GM19468 (cell line): ENCODE data around the gene NCOA3.

Experiments
- ATAC-seq: cut with Tn5 transposase; IDR thresholded peaks from one replicate; pipeline ENCODE4 v1.9.1; 2021; ENCODE audit warnings: mild to moderate bottlenecking, moderate library complexity, moderate number of reproducible peaks; ENCODE audit not compliant: unreplicated experiment; ENCODE audit errors: extremely low read depth

Gene NCOA3

DNA sequence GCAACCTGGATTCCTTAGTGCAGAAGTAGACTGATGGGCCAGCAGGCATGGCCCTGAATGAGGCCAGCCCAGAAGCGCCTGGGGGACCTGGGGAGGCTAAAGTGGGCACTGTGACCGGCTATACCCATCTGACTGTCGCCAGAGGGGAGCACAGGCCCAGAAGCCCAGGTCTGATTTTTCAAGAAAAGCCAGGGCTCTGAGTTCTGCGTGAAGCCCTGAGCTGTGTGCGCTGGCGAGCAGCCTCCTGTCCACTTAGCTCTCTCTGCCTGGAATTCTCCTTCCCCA lies 171.9 kb downstream of the NCOA3 start:
- ATAC-seq = no peak

DNA sequence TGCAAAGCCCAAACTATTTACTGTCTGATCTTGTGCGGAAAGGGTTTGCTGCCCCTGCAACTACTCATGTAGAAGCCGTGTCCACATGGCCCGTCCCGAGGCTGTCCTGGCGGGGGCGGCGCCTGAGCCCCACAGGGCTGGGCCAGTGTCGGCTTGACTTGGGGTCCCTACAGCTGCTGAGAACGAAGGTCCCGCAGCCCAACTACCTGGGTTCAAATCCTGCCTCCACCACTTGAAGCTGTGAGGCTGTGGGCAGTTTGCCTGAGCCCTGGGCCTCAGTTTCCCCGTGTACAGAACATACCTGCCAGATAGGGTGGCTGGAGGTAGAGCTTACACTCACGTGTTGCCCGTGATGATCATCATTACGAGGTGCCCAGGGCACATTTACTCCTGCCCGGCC lies 172.5 kb downstream of the NCOA3 start:
- no peak for ATAC-seq

GRCh38 chr20:47674686-47675085 lies 173.0 kb downstream of the NCOA3 start:
- no peak for ATAC-seq

DNA sequence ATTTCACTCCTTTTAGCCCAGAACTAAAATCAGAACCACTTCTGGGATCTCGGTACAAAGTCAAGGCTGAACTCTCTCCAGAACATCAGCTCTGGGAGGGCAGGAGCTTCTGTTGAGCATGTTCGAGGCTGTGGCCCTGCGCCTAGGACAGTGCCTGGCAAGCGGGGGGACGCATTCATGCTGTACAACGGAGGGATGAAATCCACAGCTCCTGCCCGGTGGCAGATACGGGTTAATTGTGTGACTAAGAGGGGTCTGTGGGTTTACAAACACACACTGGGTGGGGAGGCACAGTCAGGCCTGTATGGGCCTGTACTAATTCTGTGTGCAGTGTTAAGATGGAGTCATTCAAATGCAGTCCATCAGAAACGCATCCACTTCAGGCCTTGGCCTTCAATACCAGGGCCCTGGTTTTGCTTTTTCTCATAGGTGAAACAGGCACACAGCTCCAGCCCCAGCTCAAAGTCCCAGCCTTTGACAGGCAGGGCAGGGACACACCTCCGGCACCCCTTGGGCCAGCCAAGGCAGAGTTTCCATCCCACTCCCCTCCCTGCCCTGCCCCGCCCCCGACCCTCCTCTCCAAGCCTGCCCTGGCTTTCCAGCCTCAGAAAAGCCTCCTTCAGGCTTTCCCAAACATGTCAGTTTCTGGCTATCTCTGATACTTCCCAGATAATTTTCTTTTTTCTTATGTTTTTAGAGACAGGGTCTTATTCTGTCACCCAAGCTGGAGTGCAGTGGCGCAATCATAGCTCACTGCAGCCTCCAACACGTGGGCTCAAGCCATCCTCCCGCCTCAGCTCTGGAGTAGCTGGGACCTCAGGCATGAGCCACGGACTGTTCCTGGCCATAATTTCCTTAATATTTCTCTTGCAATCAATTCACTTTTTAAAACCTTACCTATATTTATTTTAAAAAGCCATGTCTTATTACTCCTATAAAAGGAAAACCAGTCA lies 173.8 kb downstream of the NCOA3 start:
- ATAC-seq = no peak

DNA sequence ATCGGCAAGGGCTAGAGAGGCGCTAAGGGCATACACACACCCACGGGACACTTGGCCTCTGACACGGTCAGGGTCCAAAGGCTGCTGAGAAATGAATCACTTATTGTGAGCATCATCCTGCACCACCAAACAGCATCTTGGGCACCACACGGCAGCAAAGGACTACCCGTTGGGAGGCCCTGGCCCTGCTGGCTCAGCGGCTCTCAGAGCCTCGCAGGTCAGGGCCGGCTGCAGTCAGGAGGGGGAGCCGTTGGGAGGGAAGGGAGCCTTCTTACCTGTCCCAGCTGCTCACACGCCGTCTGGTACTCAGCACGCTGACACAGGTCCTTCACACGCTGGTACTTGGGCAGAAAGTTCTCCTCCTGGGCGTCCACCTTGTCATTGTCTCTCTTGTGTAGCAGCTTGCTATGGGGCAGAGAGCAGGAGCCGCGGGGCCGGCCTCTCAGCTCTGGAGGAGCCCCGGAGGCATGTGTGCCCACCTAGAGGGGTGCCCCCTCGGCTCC lies 174.6 kb downstream of the NCOA3 start:
- no peak for ATAC-seq

DNA sequence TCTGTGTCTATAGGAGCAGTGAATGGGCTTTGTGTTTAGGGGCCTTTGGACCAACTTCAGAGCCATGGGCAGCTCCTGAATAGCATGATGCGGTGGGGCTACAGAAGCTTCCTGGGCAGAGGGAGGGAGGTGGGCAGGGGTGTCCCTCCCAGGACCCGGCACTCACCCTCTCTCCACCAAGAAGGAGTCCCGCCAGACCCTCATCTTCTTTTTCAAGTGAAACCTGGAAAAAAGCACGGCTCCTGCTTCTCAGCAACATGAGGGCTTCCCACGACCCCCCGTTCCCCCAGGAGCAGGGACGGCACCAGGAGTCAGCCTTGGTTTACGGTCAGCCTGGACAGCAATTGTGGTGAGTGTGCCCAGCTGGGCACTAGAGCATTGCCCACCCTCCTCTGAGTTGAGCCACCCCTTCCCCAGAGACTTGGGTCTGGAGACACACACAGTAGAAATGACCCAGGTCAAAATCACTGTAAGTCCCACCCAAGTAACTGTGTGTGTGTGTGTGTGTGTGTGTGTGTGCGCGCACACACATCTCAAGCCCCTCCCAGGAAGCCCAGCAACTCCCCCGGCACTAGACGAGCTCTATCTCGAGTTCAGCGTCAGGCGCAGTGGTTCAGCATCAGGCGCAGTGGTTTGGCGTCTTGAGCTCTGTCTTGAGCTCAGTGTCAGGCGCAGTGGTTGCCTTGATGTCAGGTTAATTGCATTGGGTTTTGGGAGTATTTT lies 175.4 kb downstream of the NCOA3 start:
- ATAC-seq = no peak

DNA sequence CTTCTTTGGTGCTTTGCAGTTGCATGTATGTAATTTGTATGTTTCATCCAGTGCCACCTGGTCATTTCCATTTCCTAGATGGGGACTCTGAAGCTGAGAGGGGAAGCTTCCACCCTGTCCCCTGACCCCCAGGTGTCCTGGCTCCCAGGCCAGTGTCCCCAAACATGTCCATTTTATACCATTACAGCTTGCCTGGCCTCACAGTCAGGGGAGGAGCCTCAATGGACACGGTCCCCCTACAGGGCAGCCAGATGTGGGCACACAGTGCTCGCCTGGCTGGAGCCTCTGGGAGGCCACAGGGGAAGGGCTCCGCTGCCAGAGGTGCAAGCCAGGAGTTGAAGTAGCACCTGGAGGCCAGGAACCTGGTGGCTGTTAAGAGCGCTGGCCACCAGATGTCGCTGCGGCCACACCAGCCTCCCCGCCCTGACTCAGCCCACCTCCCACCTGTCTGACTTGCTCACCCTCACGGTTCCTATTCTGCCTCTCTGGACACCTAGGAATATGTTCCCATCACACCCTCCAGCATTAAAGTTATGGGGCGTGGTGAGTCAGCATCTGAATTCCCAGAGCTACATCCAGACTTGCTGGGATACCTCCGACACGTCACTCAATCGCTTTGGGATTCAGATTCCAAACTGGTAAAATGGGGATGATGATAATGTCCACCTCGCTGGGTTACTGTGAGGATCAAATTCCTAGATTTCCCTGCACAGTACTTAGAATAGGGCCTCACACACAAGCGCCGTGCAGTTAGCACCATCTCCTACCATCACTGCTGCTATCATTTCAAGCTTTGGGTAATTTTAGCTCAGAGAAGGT lies 176.2 kb downstream of the NCOA3 start:
- ATAC-seq = no peak

DNA sequence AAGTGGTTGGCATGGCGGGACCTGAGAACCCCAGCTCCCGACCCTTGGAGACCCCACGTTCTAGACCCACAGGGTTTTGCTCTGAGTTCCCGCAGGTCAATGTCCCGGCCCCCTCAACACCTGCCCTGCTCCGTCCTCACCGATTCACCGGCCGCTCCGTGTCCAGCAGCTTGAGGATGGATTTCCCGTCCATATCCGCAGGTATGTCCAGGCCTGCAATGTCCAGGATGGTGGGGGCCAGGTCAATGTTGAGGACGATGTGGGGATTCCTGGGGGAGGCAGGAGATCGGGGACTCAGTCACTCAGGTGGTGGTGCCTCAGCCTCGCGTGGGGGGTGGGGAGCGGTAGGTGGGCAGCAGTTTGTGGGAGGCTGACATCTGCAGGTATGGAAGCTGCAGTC lies 176.8 kb downstream of the NCOA3 start:
- no peak for ATAC-seq

DNA sequence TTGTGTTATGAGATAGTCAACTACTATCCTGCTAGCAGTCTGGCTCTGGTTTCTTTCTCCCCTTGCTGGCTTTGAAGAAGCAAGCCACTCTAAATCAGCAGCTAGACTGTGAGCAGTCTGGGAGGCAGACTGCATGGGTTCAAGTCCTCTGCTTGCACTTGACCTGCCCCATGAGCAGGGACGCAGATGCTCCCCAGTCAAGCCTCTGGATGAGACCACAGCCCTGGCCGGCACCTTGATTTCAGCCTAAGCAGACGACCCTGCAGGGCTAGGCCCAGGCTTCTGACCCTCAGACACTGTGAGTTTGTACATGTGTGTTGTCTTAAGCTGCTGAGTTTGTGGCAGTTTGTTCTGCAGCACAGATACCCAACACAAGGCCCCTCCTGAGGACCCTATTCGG lies 177.8 kb downstream of the NCOA3 start:
- ATAC-seq = no peak

DNA sequence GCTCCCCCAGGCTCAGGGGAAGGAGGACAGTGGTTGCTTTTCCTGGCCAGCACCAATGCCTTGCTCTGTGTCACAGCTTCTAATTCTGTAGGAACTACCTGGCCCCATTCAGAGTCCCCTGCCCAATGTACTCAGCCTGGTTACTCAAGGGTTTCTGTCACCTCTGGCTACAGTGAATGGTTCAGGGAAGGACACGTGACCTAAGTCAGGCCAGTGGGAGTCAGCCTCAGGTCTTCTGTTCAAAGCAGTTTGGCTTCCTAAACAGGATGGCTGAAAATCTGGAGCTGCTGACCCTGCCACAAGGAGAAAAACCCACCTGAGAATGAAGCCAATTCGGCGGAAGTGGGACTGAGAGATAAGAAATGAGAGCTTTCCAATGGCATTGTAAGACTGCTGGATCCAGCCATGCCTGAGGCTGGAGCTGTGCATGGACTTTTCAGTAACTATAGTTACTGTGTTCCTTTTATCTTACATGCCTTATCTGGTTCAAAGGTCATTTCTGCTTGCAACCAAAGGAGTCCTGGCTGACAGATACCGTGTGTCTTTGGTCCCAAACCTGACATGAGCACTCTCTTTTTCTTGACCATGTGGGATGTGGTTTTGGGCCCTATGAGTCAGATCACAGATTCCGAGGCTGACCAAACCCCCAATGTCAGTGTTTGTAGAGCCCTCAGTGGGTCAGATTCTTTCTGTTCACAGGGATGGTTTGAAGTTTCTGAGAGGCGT lies 179.3 kb downstream of the NCOA3 start:
- ATAC-seq = no peak

DNA sequence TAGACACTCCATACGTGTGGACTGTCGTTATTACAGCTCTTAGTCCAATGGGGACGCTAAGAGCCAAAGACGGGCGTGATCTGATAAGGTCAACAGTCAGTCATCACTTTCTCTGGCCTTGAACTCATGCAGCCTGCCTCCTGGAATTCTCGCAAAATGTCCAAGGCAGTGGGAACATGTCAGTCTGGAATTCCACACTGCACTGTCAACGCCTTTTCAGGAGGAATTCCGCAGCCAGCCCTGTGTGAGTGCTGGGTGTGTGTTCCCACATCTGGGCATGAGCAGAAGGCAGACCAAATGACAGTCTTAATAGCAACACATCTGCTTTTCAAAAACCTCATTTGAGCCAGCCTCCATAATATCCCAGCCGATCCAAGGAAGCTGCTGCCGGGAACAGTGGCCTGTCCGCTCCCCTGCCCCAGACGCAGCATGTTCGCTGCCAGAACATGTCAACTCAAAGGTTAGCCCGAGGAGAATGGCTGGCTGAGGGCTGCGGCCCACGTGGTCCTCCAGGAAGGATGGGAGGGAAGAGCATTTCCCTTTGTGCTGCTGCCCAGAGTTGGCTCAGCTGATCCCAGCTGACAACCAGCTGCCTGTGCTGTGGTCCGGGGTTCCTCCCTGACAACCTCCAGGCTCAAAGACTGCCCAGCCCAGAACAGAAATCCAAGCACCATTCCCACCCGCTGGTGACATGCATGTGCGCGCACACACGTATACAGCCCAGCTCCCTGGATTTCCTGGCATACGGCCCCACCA lies 180.5 kb downstream of the NCOA3 start:
- ATAC-seq = no peak

- ATAC-seq = no peak
These were observed 181.2 kb downstream of the NCOA3 start for GRCh38 chr20:47682916-47683315.

GRCh38 chr20:47684306-47685080 lies 182.8 kb downstream of the NCOA3 start:
- no peak for ATAC-seq

GRCh38 chr20:47686545-47686944 lies 184.9 kb downstream of the NCOA3 start:
- ATAC-seq = no peak

GRCh38 chr20:47687095-47687987 lies 185.7 kb downstream of the NCOA3 start:
- ATAC-seq = no peak

GRCh38 chr20:47688385-47689381 lies 187.0 kb downstream of the NCOA3 start:
- ATAC-seq = no peak
